ENCODE data around the gene BMP3. TPM values are rescaled to one million over a fixed set of nuclear protein-coding genes. Genes with fewer than 3 reads are reported as not detected.

Gene BMP3
- total and polyA plus RNA-seq, 2 of the 8 experiments (the other 6 are each of a cell fraction or from before 2014, with no cell fraction given) = 0.02 TPM; not detected in 1

DNA sequence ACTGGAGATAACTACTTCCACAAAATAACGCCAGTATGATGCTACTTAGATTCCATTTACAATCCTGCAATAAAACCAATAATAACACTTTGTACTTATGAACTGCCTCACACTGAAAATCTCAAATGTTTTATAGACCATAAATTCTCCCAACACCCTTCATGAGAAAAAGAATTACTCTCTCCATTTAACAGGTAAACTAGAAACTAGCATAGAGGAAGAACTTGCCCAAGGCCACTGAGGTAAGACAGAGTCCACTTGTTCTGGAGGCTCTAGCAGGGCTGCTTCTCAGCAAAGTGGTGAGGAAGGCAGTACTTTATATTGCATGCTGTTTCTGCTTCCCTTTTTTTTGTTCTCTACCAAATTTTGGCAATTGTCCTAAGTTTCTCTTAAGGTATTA lies 11.5 kb upstream of the BMP3 start (continued):
- TF ChIP-seq, protein P1, sequence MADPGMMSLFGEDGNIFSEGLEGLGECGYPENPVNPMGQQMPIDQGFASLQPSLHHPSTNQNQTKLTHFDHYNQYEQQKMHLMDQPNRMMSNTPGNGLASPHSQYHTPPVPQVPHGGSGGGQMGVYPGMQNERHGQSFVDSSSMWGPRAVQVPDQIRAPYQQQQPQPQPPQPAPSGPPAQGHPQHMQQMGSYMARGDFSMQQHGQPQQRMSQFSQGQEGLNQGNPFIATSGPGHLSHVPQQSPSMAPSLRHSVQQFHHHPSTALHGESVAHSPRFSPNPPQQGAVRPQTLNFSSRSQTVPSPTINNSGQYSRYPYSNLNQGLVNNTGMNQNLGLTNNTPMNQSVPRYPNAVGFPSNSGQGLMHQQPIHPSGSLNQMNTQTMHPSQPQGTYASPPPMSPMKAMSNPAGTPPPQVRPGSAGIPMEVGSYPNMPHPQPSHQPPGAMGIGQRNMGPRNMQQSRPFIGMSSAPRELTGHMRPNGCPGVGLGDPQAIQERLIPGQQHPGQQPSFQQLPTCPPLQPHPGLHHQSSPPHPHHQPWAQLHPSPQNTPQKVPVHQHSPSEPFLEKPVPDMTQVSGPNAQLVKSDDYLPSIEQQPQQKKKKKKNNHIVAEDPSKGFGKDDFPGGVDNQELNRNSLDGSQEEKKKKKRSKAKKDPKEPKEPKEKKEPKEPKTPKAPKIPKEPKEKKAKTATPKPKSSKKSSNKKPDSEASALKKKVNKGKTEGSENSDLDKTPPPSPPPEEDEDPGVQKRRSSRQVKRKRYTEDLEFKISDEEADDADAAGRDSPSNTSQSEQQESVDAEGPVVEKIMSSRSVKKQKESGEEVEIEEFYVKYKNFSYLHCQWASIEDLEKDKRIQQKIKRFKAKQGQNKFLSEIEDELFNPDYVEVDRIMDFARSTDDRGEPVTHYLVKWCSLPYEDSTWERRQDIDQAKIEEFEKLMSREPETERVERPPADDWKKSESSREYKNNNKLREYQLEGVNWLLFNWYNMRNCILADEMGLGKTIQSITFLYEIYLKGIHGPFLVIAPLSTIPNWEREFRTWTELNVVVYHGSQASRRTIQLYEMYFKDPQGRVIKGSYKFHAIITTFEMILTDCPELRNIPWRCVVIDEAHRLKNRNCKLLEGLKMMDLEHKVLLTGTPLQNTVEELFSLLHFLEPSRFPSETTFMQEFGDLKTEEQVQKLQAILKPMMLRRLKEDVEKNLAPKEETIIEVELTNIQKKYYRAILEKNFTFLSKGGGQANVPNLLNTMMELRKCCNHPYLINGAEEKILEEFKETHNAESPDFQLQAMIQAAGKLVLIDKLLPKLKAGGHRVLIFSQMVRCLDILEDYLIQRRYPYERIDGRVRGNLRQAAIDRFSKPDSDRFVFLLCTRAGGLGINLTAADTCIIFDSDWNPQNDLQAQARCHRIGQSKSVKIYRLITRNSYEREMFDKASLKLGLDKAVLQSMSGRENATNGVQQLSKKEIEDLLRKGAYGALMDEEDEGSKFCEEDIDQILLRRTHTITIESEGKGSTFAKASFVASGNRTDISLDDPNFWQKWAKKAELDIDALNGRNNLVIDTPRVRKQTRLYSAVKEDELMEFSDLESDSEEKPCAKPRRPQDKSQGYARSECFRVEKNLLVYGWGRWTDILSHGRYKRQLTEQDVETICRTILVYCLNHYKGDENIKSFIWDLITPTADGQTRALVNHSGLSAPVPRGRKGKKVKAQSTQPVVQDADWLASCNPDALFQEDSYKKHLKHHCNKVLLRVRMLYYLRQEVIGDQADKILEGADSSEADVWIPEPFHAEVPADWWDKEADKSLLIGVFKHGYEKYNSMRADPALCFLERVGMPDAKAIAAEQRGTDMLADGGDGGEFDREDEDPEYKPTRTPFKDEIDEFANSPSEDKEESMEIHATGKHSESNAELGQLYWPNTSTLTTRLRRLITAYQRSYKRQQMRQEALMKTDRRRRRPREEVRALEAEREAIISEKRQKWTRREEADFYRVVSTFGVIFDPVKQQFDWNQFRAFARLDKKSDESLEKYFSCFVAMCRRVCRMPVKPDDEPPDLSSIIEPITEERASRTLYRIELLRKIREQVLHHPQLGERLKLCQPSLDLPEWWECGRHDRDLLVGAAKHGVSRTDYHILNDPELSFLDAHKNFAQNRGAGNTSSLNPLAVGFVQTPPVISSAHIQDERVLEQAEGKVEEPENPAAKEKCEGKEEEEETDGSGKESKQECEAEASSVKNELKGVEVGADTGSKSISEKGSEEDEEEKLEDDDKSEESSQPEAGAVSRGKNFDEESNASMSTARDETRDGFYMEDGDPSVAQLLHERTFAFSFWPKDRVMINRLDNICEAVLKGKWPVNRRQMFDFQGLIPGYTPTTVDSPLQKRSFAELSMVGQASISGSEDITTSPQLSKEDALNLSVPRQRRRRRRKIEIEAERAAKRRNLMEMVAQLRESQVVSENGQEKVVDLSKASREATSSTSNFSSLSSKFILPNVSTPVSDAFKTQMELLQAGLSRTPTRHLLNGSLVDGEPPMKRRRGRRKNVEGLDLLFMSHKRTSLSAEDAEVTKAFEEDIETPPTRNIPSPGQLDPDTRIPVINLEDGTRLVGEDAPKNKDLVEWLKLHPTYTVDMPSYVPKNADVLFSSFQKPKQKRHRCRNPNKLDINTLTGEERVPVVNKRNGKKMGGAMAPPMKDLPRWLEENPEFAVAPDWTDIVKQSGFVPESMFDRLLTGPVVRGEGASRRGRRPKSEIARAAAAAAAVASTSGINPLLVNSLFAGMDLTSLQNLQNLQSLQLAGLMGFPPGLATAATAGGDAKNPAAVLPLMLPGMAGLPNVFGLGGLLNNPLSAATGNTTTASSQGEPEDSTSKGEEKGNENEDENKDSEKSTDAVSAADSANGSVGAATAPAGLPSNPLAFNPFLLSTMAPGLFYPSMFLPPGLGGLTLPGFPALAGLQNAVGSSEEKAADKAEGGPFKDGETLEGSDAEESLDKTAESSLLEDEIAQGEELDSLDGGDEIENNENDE (IDR thresholded peaks at IDR 0.05; ENCODE audit: insufficient replicate concordance, low read length) = no peak
- TF ChIP-seq ATF2 (IDR thresholded peaks at IDR 0.05; ENCODE audit: low read length) = no peak
- TF ChIP-seq JUN (IDR thresholded peaks at IDR 0.05; ENCODE audit: low read depth, low read length) = no peak
- no peak for TF ChIP-seq CTBP2 (IDR thresholded peaks at IDR 0.05; ENCODE audit: borderline replicate concordance, insufficient read depth, insufficient read length, low read length)
